ENCODE results near the gene CABYR. TPM values are rescaled to one million over a fixed set of nuclear protein-coding genes. Genes with fewer than 3 reads are reported as not detected.

CABYR gene
- total RNA-seq, 1 donor from 2014 or later = 6.0 TPM

DNA sequence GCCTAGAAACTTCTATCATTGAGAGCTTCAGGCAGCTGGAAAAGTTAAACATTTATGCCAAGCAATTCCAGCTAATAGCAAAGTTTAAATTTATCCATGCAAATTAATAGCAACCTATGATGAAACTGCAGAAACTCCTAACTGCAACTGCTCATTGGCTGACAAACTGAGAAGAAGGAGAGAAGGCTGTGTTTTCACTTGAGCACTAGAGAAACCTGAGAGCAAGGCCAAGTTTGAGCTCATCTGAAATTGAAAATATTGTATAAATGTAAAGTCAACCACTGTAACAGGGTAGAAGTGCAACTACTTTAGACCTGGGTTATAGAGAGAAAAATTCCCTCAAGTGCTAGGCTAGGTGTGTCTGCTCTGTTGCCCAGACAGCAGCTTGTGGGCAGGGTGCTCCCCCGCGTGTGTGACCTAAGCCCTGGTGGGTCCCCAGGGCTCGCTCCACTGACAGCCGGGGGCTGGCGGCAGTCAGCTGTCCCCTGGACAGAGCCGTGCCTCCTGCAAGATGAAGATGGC is 50.2 kb downstream of the CABYR start:
- DNase-seq (ENCODE audit: extremely low read depth, low read depth, low spot score) = no peak

DNA sequence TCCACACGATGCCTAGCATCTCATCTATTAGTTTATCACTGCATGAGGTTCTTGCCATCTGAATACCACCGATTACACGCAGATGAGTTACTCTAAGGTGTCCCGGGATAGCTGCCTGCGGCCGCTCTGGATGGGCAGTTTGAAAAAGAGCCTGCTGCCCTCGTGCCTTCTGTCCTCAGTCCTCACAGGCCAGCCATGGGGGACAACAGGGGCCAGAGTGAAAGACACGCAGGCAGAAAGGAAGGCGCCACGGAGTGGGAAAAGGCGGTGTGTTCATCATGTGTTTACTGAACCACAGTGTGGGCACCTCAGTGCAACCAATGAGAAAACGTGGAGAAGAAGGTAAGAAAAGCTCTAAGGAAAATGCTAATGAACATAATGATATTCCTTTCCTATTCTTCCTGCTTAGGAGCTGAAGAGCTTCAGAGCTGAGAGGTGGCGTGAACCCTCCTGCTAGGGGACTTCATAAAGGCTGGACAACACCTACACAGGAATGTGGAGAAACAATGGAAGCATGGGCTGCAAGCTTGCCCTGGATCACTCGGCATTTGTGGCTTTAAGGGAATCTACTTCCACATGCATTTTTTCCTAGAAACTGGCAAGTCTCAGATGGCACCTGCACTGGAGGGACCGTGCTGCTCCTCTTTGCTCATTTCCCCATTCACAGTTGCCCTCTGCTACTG is 50.9 kb downstream of the CABYR start:
- no peak for DNase-seq (ENCODE audit: extremely low read depth, low read depth, low spot score)

DNA sequence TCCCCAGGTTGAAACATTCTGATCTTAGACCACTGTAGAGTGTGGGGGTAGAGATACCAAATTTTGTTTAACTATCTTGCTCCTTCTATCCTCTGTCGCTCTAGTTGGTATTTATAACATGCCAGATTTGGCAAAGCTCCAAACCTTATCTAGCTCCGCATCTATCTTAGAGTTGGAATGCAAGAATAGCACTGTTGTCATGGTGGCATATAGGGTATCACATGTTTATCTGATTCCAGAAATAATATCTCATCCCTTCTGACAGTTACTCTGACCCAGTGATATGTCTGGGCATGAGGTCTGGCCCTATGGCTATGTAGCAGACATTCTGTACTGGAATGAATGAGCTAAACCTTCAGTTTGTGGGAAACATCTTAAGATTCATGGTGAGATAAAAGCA is 51.7 kb downstream of the CABYR start:
- DNase-seq (ENCODE audit: extremely low read depth, low read depth, low spot score) = no peak

DNA sequence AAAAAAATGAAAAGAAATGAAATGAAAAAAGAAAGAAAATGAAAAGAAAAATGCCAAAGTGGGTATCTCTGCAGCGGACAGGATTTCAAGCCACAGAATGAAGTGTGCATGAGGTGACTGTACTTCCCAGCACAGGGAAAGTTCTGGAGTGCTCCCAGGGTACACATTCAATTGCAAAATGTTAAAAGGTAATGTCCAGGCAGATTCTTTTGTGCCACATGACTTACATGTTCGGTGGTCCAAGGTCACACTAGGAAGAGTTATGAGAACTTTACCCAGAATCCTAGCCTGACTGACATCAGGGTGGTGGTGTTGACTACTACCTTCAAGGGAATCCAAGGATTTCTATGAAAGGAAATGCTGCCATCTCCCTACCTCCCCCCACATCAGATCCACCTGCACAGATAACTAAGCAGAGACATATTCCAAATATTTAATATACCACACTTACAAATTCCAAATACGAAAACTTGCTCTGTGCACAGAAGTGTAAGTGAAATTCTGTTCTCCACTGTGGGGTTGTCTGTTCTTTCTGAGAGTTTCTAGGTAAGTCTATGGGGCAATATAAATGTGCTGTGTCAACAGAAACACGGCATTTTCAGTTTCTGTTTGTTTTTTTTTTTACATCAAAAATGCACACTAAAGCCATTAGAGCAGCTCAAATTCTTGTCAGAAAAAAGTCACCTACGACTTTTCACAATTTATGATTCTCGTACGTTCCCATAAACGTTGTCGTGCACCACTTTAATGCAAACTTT is 56.6 kb downstream of the CABYR start:
- no peak for DNase-seq (ENCODE audit: extremely low read depth, low read depth, low spot score)

DNA sequence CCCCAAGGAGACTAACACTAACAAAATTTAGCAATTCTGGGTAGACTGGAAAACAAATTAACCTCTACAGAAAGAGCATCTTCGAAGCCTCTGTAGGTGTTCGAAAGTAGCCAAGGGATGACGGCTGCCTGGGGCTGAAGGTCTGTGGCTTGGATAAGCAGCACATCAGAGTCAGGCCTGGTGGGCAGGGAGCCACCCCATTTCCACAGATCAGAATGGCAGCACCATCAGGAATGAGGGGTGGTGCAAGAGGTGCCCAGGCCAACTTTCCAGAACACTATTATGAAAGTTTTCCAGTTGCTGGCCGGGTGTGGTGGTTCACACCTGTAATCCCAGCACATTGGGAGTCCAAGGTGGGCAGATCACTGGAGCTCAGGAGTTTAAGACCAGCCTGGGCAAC is 57.9 kb downstream of the CABYR start:
- DNase-seq (ENCODE audit: extremely low read depth, low read depth, low spot score) = no peak

DNA sequence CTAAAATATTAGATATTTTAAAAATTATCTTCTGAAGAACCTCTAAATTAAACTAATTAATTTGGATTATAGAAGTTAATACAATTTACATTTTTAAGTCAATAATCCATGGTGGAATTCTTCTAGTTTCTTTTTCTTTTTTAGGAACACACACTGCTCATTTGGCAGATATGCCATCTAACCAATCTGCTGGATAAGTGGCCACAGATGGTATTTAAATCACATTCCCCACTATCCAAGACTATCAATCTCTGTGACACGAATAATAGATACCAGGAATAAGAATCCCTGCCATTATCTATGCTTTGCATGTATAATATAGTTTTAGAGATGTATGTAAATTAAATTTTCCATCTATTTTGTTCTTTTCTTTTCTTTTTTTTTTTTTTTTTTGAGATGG is 58.5 kb downstream of the CABYR start:
- DNase-seq (ENCODE audit: extremely low read depth, low read depth, low spot score) = no peak

DNA sequence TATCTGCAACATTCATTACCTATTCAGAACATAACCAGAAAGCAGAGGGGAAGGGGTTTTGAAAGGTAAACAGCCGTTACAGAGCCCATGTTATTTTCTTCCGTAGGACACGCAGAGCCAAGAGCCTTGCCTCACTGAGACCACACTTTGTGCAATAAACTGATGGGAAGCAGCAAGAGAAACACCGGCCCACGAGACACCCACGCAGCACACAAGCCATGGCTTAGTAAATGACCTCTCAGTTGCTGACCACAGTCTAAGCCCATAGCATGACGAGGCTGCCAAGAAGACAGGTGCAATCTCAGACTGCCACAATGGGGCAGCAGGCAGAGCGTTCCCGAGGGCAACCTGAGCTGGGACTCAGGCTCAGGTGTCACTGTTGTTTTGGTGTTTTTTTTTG is 59.6 kb downstream of the CABYR start:
- no peak for DNase-seq (ENCODE audit: extremely low read depth, low read depth, low spot score)

DNA sequence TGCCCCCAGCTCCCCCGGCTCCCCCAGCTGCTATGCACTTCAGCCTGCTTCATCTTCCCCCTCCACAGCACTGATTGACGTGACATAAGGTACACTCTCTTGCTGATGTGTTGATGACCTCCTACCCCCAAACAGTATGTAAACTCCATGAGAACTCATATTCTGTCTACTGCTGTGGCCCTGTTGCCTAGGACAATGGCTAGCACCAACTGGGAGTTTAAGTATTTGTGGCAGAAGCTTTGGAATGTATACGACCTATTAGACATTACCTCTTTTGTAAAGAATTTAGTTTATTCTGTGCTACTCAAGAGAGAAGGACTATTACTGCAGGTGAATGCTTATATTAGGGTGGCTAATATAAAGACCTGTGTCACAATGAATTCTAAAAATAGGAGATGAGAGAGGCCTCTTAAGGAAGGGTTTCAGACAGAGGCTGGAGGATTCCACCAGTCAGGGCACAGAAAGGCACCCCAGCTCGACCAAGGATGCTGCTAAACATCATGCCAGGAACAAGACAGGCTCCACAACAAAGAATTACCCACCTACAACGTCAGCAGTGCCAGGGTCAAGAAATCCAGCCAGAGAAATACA is 60.6 kb downstream of the CABYR start:
- DNase-seq (ENCODE audit: extremely low read depth, low read depth, low spot score) = no peak

DNA sequence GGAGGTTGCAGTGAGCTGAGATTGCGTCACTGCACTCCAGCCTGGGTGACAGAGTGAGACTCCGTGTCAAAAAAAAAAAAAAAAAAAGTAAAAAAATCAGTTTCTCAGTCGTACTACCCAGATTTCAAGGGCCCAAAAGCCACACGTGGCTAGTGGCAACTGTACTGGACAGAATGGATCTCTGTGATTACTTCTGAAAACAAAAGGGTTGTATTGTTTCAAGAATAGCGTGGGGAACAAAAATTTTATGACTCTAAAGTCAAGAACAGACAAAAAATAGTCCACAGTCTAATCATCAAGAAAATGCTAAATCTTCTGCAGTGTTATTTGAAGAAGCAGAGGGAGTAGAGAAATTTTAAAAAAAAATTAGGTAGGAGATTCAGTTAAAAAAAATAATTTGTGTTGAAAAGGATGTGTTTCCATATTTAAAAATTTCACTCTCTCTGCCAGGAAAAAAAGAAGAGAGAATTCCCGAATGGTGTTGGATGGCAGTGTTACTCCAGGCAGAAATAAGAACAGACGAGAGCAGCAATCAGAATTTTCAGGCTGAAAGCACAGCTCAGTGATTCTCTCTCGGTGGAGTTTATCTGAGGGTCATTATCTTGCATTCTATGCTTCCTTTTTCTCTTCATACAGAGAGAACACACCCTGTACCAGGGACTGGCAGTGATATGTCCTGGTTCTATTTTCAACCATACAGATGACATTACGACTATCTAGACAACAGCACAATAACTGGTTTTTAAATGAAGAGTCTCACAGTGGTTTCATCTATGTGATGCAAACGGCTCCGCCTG is 61.8 kb downstream of the CABYR start:
- no peak for DNase-seq (ENCODE audit: extremely low read depth, low read depth, low spot score)

DNA sequence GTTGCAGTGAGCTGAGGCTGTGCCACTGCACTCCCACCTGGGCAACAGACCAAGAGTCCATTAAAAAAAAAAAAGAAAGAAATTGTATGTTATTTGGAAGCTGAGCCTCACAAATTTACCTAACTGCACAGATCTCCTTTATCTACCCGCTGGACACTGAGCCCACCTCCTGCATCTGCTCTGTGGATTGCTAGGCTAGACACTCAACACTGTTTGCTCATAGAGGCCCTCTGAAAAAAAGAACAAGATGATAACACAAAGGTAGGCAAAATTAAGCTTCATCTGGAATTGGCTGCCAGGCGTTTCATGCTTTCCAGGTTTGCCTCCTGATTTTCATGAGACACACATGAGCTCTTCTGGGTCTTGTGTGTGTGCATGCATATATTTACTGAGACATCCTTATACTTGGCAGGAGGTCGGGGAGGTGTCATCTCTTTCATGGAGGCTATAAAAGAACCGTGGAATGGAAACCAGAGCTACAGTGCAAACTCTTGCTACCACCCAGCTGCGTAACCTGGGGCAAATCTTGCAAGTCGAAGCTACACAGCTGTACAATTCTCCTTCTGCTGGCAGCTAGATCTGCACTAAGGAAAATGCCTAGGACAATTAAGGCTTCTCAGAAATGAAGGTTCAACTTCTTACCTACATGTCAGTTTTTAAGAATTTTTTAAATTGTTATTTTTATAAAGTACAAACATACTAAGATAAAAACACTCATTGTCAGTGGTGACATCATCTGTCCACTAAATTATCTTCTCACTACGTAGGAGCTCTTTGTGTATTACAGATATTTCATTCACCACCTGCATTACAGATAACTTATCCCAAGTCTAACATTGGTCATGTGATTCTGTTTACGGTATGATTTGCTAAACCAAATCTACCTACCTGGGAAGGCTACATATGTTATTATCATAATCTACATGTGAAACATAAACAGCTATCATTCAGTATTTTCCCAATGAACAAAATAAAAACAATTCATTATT is 63.1 kb downstream of the CABYR start:
- DNase-seq (ENCODE audit: extremely low read depth, low read depth, low spot score) = no peak

DNA sequence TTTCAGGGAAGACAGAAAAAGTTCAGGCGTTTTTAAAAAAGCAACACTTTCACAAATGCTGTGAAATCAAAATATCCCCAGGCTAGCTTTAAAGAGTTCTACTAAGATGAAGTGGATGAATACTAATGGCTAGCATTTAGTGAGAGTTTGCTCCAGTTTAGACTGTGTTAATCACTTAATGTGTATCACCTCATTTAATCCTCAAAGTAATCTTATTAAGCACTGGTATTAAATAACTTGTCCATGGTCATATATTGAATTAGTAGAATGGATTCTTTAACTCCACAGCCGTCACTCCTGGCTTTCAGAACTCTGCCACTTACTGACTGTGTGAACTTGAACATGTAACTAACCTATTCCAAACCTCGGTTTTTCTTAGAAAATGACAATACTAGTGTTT is 66.0 kb downstream of the CABYR start:
- DNase-seq (ENCODE audit: extremely low read depth, low read depth, low spot score) = no peak

DNA sequence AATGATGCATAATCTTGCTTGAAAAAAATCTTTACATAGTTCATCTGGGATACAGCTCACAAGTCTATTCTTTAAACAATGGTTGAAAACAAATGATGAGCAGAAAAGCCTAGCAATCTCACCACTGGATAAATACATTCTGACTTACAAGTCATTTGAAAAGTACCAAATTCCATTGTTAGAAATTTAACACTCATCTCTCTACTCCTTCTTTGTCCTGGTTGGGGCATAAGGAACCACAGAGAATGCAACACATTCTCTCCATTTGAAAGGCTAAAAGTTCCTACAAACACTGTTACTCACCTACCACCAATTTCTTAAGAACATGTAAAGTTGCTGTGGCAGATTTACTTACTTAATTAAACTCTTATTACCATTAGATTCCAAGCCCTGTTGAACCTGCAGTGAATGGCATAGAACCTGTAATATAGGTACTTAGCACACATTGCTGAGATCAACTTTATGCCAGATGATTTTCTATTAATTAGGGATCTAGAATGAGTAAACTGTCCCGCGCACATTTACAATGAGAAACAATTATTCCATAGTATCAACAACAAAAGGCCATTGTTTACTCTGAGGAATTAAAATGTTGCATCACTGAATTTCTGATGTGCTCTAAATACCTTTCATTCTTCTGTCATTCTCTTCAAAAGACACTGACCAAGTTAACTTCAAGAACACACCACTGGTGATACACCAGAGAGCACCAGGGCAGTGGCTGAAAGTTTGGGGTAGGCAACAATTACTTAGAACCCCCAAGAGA is 69.6 kb downstream of the CABYR start:
- no peak for DNase-seq (ENCODE audit: extremely low read depth, low read depth, low spot score)

DNA sequence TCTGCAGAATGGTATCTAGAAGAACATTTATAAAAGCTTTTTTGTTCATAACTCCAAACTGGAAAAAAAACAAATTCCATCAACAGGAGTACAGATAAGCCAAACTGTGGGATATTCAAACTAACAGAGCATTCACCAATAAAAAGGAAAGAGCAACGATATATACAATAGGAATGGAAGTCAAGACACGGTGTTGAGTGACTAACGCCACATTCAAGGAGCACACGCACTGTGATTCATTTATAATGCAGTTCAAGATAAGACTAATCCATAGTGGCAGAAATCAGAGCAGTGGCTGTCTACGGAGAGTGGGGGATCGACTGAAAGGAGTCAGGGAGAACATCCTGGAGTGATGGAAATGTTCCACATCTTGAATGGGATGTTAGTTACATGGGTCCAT is 70.7 kb downstream of the CABYR start:
- DNase-seq (ENCODE audit: extremely low read depth, low read depth, low spot score) = no peak

Other genes with a start within 250 kb of the CABYR start
- gene TTC39C, start 124.3 kb upstream of the CABYR start, total RNA-seq = 1.1 and 2.3 TPM in 2 replicates

All from glomerular endothelial cell (primary cell).